ENCODE results near the gene MGP.

Gene MGP

DNA sequence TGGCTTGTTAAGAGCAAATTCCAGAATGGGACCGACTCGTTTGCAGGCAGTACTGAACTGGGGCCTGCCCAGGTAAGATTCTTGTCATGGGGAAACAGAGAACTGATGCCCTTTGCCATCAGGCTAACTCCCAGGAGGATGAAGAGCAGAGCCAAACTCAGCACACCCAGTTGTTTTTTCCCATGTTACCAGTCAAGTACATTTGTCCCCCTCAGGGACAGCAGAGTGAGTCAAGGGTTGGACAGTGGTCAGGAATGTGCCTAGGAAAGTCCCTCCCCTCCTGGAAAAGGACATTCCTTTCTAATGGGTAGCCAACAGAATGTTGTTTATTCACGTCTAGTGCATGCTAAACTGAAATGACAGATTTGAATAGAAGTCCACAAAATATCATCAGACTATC lies 43.9 kb downstream of the MGP start:
- Histone ChIP-seq H3K4me1 (ENCODE audit: insufficient read depth, low read length) (peaks cover 1% of the 10 kb centered on the region; the same call in 1 of the 2 replicates), H3K36me3 (ENCODE audit: insufficient read depth, low read length) (no peaks in the 10 kb centered on the region), H3K27ac (ENCODE audit: low read depth, low read length) (no peak overlapping the region), H3K27me3 (ENCODE audit: insufficient read depth, low read length) (no peaks in the 10 kb centered on the region), H3K4me3 (ENCODE audit: low read length) (no peak overlapping the region), H3K9me3 (ENCODE audit: insufficient read depth, low read depth, low read length) (no peaks in the 10 kb centered on the region; the same call in 1 of the 2 replicates), H3K9ac (ENCODE audit: low read depth, low read length) (no peak overlapping the region)
- WGBS, result 91% methylated on average over 3 of the region's 3 CpGs

DNA sequence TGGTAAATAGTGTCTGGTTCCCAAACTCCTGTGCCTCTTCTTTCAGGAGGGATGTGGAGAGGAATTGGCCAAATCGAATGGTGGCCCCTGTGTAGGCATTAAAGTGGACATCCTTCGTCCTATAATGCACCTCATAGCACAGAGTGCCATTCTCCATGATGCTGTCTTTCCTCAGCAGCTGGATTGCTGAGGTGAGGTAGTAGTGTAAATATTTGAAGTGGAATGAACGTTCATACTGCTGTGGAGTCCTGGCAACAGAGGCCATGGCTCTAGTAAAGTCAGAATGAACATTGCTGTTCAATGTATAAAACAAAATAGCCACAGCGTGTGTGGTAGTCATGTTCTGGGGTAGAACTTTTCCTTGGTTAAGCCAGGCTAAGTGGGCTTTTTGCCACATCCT lies 45.0 kb downstream of the MGP start:
- H3K4me1 ChIP-seq (ENCODE audit: insufficient read depth, low read length), result peaks cover 6% of the 10 kb centered on the region; the same call in 1 of the 2 replicates
- no peaks in the 10 kb centered on the region for H3K27me3 ChIP-seq (ENCODE audit: insufficient read depth, low read length)
- no peak overlapping the region for H3K9ac ChIP-seq (ENCODE audit: low read depth, low read length)
- WGBS, result 95% methylated on average over 4 of the region's 4 CpGs
- no peak overlapping the region for H3K4me3 ChIP-seq (ENCODE audit: low read length)
- H3K27ac ChIP-seq (ENCODE audit: low read depth, low read length), result no peak overlapping the region
- no peaks in the 10 kb centered on the region; the same call in 1 of the 2 replicates for H3K9me3 ChIP-seq (ENCODE audit: insufficient read depth, low read depth, low read length)
- no peaks in the 10 kb centered on the region for H3K36me3 ChIP-seq (ENCODE audit: insufficient read depth, low read length)

DNA sequence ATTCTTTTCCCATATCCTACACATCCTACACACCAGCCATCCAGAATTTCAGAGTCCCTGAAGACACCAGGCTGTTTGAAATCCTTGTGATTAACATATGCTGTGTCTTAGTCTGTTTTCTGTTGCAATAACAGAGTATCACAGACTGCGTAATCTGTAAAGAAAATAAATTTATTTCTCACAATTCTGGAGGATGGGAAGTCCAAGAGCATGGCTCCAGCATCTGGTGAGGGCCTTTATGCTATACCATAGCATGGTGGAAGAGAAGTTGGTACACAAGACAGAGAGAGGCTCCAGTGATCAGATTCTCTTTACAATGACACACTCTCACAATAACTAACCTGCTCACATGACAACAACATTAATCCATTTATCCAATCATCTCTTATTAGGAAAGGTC lies 46.4 kb downstream of the MGP start:
- Histone ChIP-seq H3K9ac (ENCODE audit: low read depth, low read length) (no peak overlapping the region), H3K4me1 (ENCODE audit: insufficient read depth, low read length) (peaks cover 6% of the 10 kb centered on the region; the same call in 1 of the 2 replicates), H3K27me3 (ENCODE audit: insufficient read depth, low read length) (no peaks in the 10 kb centered on the region), H3K4me3 (ENCODE audit: low read length) (no peak overlapping the region), H3K36me3 (ENCODE audit: insufficient read depth, low read length) (no peaks in the 10 kb centered on the region), H3K27ac (ENCODE audit: low read depth, low read length) (no peak overlapping the region), H3K9me3 (ENCODE audit: insufficient read depth, low read depth, low read length) (no peaks in the 10 kb centered on the region; the same call in 1 of the 2 replicates)
- WGBS, result 100% methylated on average over 1 of the region's 1 CpG

DNA sequence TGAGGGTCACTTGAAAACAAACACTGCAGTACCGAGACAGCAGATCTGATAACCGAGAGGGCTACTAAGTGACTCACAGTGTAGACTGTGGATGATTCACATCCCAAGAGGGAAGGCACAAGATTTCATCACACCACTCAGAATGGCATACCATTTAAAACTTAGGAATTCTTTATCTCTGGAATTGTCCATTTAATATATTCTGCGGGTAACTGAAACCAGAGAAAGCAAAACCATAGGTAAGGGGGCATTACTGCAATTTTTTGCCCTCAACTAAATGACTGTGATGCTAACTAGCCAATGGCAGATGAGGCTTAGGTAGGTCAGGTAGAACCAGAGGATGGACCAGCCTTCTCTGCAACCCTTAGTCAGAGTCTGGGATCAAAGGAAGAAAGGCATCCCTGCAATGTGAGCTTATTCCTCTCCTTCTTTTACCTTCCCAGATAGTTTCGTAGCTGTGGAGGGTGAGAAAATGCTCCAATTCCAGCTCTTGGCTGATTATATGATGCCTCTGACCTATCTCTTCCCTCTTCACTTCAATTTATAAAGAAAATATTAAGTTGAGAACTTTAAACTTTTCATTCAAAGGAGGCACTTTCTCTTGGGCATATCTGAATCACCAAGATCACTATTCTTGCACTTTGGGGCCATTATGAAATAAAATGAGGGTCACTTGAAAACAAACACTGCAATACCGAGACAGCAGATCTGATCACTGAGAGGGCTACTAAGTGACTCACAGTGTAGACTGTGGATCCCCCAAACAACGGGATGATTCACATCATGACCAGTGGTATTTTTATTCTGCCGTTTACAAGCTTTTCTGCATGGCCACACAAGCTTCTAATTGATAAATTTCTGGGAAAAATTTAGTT lies 49.1 kb downstream of the MGP start:
- H3K9me3 ChIP-seq (ENCODE audit: insufficient read depth, low read depth, low read length), result no peaks in the 10 kb centered on the region; the same call in 1 of the 2 replicates
- no peak overlapping the region for H3K27ac ChIP-seq (ENCODE audit: low read depth, low read length)
- no peaks in the 10 kb centered on the region for H3K36me3 ChIP-seq (ENCODE audit: insufficient read depth, low read length)
- H3K4me1 ChIP-seq (ENCODE audit: insufficient read depth, low read length), result peaks cover 6% of the 10 kb centered on the region; the same call in 1 of the 2 replicates
- no peak overlapping the region for H3K4me3 ChIP-seq (ENCODE audit: low read length)
- 92% methylated on average over 7 of the region's 7 CpGs for WGBS
- no peaks in the 10 kb centered on the region for H3K27me3 ChIP-seq (ENCODE audit: insufficient read depth, low read length)
- H3K9ac ChIP-seq (ENCODE audit: low read depth, low read length), result no peak overlapping the region

DNA sequence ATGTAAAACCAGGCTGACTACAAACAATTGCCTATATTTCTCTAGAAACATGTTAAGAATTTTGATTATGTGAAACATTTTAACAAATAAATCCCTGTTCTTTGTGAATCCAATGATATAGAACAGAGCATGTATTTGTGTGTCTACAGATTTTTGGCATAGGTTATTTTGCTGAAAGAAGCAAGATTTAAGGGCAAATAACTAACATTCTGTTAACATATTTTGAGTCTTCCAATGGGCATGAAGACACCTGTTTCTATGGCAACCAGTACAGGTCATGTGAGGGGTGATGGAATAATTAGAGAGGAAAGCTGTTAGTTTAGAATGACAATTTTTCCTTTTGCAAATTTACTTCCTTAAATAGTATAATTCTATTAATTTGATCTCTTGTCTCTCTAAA lies 51.1 kb downstream of the MGP start:
- Histone ChIP-seq H3K9ac (ENCODE audit: low read depth, low read length) (no peak overlapping the region), H3K36me3 (ENCODE audit: insufficient read depth, low read length) (no peaks in the 10 kb centered on the region), H3K27me3 (ENCODE audit: insufficient read depth, low read length) (no peaks in the 10 kb centered on the region), H3K9me3 (ENCODE audit: insufficient read depth, low read depth, low read length) (no peaks in the 10 kb centered on the region; the same call in 1 of the 2 replicates), H3K27ac (ENCODE audit: low read depth, low read length) (no peak overlapping the region), H3K4me3 (ENCODE audit: low read length) (no peak overlapping the region), H3K4me1 (ENCODE audit: insufficient read depth, low read length) (peaks cover 6% of the 10 kb centered on the region; the same call in 1 of the 2 replicates)

DNA sequence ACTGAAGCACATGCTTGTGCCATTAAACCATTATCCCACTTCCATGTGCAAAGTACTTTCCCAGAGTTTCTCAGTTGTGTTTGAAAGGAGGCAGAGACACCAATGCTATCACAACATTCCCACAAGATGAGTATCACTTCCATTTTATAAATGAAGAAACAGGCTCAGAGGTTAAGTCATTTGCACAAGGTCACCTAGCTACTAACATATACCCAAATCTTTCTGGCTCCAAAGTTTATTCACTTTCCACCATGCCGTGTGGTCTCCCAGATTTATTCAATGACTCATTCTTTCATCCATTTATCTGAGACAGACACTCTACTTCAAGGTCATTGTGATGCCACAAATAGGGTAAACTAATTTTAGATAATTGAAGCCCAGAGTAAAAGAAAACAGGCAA lies 51.7 kb downstream of the MGP start:
- 93% methylated on average over 1 of the region's 1 CpG for WGBS
- H3K4me1 ChIP-seq (ENCODE audit: insufficient read depth, low read length), result peaks cover 6% of the 10 kb centered on the region; the same call in 1 of the 2 replicates

DNA sequence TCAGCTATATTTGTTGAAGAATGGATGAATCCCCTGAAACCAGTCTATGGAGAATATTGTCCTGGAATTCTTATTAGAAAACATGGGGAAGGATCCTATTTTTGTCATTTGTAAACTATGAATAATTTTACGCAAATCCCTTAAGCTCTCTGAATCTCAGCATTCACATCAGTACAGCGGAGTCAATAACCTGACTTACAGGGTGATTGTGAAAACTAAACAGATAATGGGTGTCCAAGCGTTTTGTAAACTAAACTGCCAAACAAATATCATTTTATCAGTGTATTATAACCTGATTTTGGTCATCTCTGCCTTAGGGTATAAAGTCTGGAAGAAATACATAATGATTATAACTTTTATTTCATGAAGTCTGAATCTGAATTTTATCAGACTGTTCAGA lies 52.3 kb downstream of the MGP start:
- no peaks in the 10 kb centered on the region for H3K36me3 ChIP-seq (ENCODE audit: insufficient read depth, low read length)
- no peaks in the 10 kb centered on the region for H3K9me3 ChIP-seq (ENCODE audit: insufficient read depth, low read depth, low read length)
- H3K4me1 ChIP-seq (ENCODE audit: insufficient read depth, low read length), result peaks cover 6% of the 10 kb centered on the region; the same call in 1 of the 2 replicates
- no peak overlapping the region for H3K9ac ChIP-seq (ENCODE audit: low read depth, low read length)
- no peak overlapping the region for H3K4me3 ChIP-seq (ENCODE audit: low read length)
- H3K27me3 ChIP-seq (ENCODE audit: insufficient read depth, low read length), result no peaks in the 10 kb centered on the region
- 100% methylated on average over 2 of the region's 3 CpGs for WGBS
- H3K27ac ChIP-seq (ENCODE audit: low read depth, low read length), result no peak overlapping the region

More for the DNA sequence above, 51.7 kb downstream of the MGP start:
- H3K4me3 ChIP-seq (ENCODE audit: low read length), result no peak overlapping the region
- H3K9ac ChIP-seq (ENCODE audit: low read depth, low read length), result no peak overlapping the region
- H3K27me3 ChIP-seq (ENCODE audit: insufficient read depth, low read length), result no peaks in the 10 kb centered on the region
- no peaks in the 10 kb centered on the region for H3K9me3 ChIP-seq (ENCODE audit: insufficient read depth, low read depth, low read length)
- no peak overlapping the region for H3K27ac ChIP-seq (ENCODE audit: low read depth, low read length)
- no peaks in the 10 kb centered on the region for H3K36me3 ChIP-seq (ENCODE audit: insufficient read depth, low read length)
